ENCODE results near the gene VAV1.

The VAV1 gene

GRCh38 chr19:6793973-6794372 is 21.5 kb downstream of the VAV1 start:
- no peaks in the 10 kb centered on the region for H3K27me3 ChIP-seq (replicated peaks; ENCODE audit: insufficient read depth, low read length)
- no peak for DNase-seq
- H2AFZ ChIP-seq (ENCODE audit: low read length): no peak overlapping the region
- H3K9ac ChIP-seq (ENCODE audit: low read length): no peak overlapping the region
- peaks cover 11% of the 10 kb centered on the region for H3K36me3 ChIP-seq (replicated peaks; ENCODE audit: insufficient read depth, low read length)
- peaks cover 99% of the 10 kb centered on the region for H3K79me2 ChIP-seq (ENCODE audit: low read length)
- no peak overlapping the region for H3K4me2 ChIP-seq (ENCODE audit: low read depth, low read length)
- H4K20me1 ChIP-seq (ENCODE audit: insufficient read depth, low read length): no peaks in the 10 kb centered on the region
- no peak overlapping the region for H3K4me3 ChIP-seq (ENCODE audit: low read length)
- no peaks in the 10 kb centered on the region for H3K9me3 ChIP-seq (replicated peaks; ENCODE audit: insufficient read depth, low read length)
- H3K27ac ChIP-seq (ENCODE audit: low read length): no peak overlapping the region
- H3K4me1 ChIP-seq (ENCODE audit: low read length): peaks cover 3% of the 10 kb centered on the region; the same call in 1 of the 2 replicates
- TF ChIP-seq CTCF (IDR thresholded peaks at IDR 0.05; ENCODE audit: low read length): no peak
- no peak for TF ChIP-seq EZH2 (optimal IDR thresholded peaks at IDR 0.05; ENCODE audit: low read depth, low read length)
- no peak for TF ChIP-seq EZH2phosphoT487 (IDR thresholded peaks at IDR 0.05; ENCODE audit: low read length)
- H3K9me2 ChIP-seq (replicated peaks; ENCODE audit: insufficient read depth, low read length): no peaks in the 10 kb centered on the region
- no peaks in the 10 kb centered on the region for H3F3A ChIP-seq (ENCODE audit: insufficient read depth, low read length)

- DNase-seq: no peak
- peaks cover 99% of the 10 kb centered on the region for H3K79me2 ChIP-seq (ENCODE audit: low read length)
- no peak overlapping the region for H2AFZ ChIP-seq (ENCODE audit: low read length)
- H3K27ac ChIP-seq (ENCODE audit: low read length): no peak overlapping the region
- no peak overlapping the region for H3K9ac ChIP-seq (ENCODE audit: low read length)
- peaks cover 11% of the 10 kb centered on the region for H3K36me3 ChIP-seq (replicated peaks; ENCODE audit: insufficient read depth, low read length)
- H3K9me3 ChIP-seq (replicated peaks; ENCODE audit: insufficient read depth, low read length): no peaks in the 10 kb centered on the region
- peaks cover 9% of the 10 kb centered on the region for H3K4me1 ChIP-seq (ENCODE audit: low read length)
- peaks cover 5% of the 10 kb centered on the region for H3F3A ChIP-seq (ENCODE audit: insufficient read depth, low read length)
- H4K20me1 ChIP-seq (ENCODE audit: insufficient read depth, low read length): no peaks in the 10 kb centered on the region
- no peak overlapping the region for H3K4me2 ChIP-seq (ENCODE audit: low read depth, low read length)
- no peak for TF ChIP-seq EZH2phosphoT487 (IDR thresholded peaks at IDR 0.05; ENCODE audit: low read length)
- TF ChIP-seq EZH2 (optimal IDR thresholded peaks at IDR 0.05; ENCODE audit: low read depth, low read length): no peak
- TF ChIP-seq CTCF (IDR thresholded peaks at IDR 0.05; ENCODE audit: low read length): no peak
- H3K9me2 ChIP-seq (replicated peaks; ENCODE audit: insufficient read depth, low read length): no peaks in the 10 kb centered on the region
- H3K27me3 ChIP-seq (replicated peaks; ENCODE audit: insufficient read depth, low read length): no peaks in the 10 kb centered on the region
- no peak overlapping the region for H3K4me3 ChIP-seq (ENCODE audit: low read length)
Observed at GRCh38 chr19:6794686-6795431, 22.4 kb downstream of the VAV1 start.

GRCh38 chr19:6796278-6796677 is 23.8 kb downstream of the VAV1 start:
- H3K9me3 ChIP-seq (replicated peaks; ENCODE audit: insufficient read depth, low read length): no peaks in the 10 kb centered on the region
- no peak overlapping the region for H3K4me2 ChIP-seq (ENCODE audit: low read depth, low read length)
- no peak overlapping the region for H3K27ac ChIP-seq (ENCODE audit: low read length)
- H4K20me1 ChIP-seq (ENCODE audit: insufficient read depth, low read length): no peaks in the 10 kb centered on the region
- H2AFZ ChIP-seq (ENCODE audit: low read length): no peak overlapping the region
- no peak overlapping the region for H3K9ac ChIP-seq (ENCODE audit: low read length)
- H3K4me1 ChIP-seq (ENCODE audit: low read length): peaks cover 19% of the 10 kb centered on the region
- peaks cover 11% of the 10 kb centered on the region for H3K36me3 ChIP-seq (replicated peaks; ENCODE audit: insufficient read depth, low read length)
- no peak overlapping the region for H3K4me3 ChIP-seq (ENCODE audit: low read length)
- no peaks in the 10 kb centered on the region for H3K27me3 ChIP-seq (replicated peaks; ENCODE audit: insufficient read depth, low read length)
- peaks cover 19% of the 10 kb centered on the region for H3F3A ChIP-seq (ENCODE audit: insufficient read depth, low read length)
- TF ChIP-seq CTCF (IDR thresholded peaks at IDR 0.05; ENCODE audit: low read length) (no peak), EZH2phosphoT487 (IDR thresholded peaks at IDR 0.05; ENCODE audit: low read length) (no peak), EZH2 (optimal IDR thresholded peaks at IDR 0.05; ENCODE audit: low read depth, low read length) (no peak)
- H3K9me2 ChIP-seq (replicated peaks; ENCODE audit: insufficient read depth, low read length): no peaks in the 10 kb centered on the region
- H3K79me2 ChIP-seq (ENCODE audit: low read length): peaks cover 89% of the 10 kb centered on the region
- DNase-seq: no peak

Data from MM.1S (cell line).